Measurements from ENCODE around the gene CREB5. TPM values are rescaled to one million over a fixed set of nuclear protein-coding genes. Genes with fewer than 3 reads are reported as not detected.

CREB5 gene
- total and polyA plus RNA-seq, 2 donors (not counting 3 experiments of a cell fraction or from before 2014, with no cell fraction given) = 19.6 to 28.4 TPM

- Histone ChIP-seq H3K36me3 (ENCODE audit: control insufficient read depth in 2 of 2, extremely low read depth in 1 of 2, insufficient read depth in 2 of 2, low read length in 2 of 2) (no peaks in the 10 kb centered on the region), H3K9ac (replicated peaks; ENCODE audit: extremely low read depth, insufficient read depth, low read length) (no peak overlapping the region), H3K79me2 (ENCODE audit: control insufficient read depth, insufficient read depth, low read length) (no peaks in the 10 kb centered on the region), H2AFZ (ENCODE audit: low read depth, low read length) (no peak overlapping the region), H3K27ac (ENCODE audit: insufficient read depth, low read depth, low read length) (no peak overlapping the region), H3K4me3 (replicated peaks in 1 of 3; ENCODE audit: insufficient read depth in 1 of 3, low read depth in 1 of 3, low read length in 3 of 3) (no peak overlapping the region), H3K9me1 (replicated peaks; ENCODE audit: control insufficient read depth, extremely low read depth, insufficient read depth, low read length) (no peaks in the 10 kb centered on the region), H3K27me3 (ENCODE audit: control insufficient read depth in 2 of 2, insufficient read depth in 2 of 2, low read length in 2 of 2) (peaks cover 11 to 12% of the 10 kb centered on the region in 2 experiments), H3K9me3 (replicated peaks; ENCODE audit: control insufficient read depth, insufficient read depth, low read length) (no peaks in the 10 kb centered on the region), H4K20me1 (replicated peaks; ENCODE audit: control insufficient read depth, extremely low read depth, insufficient read depth, low read length) (no peaks in the 10 kb centered on the region), H3K4me2 (ENCODE audit: insufficient read depth, low read length) (no peak overlapping the region), H3K4me1 (ENCODE audit: control insufficient read depth, extremely low read depth, insufficient read depth, low read length) (no peaks in the 10 kb centered on the region)
- no TSS peak for BruUV-seq (replicated peaks)
- CTCF ChIA-PET = interaction anchor here (1.5 kb wide), 1 partner anchor 14 kb away, joined by 3 read pairs; no protein-coding TSS in a partner anchor
- no peak for TF ChIP-seq JUN (IDR thresholded peaks at IDR 0.05; ENCODE audit: borderline replicate concordance, insufficient read depth, insufficient read length, low read depth)
- no peak for TF ChIP-seq MYC (IDR thresholded peaks at IDR 0.05; ENCODE audit: low read depth, low read length)
- no peak for TF ChIP-seq FOS (IDR thresholded peaks at IDR 0.05; ENCODE audit: borderline replicate concordance, insufficient read depth, low read length)
- no peak for TF ChIP-seq GATA2 (IDR thresholded peaks at IDR 0.05; ENCODE audit: insufficient read depth, insufficient read length, low read depth, low read length)
- no peak for TF ChIP-seq POLR2AphosphoS5 (IDR thresholded peaks at IDR 0.05; ENCODE audit: insufficient read depth, low read depth, low read length)
- TF ChIP-seq EZH2 (IDR thresholded peaks at IDR 0.05; ENCODE audit: borderline replicate concordance, low read depth, low read length, severe bottlenecking) = no peak
- no peak for TF ChIP-seq MAX (IDR thresholded peaks at IDR 0.05; ENCODE audit: insufficient read depth, insufficient read length)
- TF ChIP-seq POLR2A (IDR thresholded peaks at IDR 0.05; ENCODE audit: low read depth, low read length) = no peak
- no peak for TF ChIP-seq CTCF (IDR thresholded peaks at IDR 0.05; ENCODE audit: extremely low read depth in 1 of 2, insufficient read depth in 1 of 2, low read depth in 1 of 2, low read length in 2 of 2)
- intact Hi-C loops (cut with micrococcal nuclease) (no loop called here), dilution Hi-C loops (cut with MboI; ENCODE audit: extremely low pct_ligation_motif_present, low sequenced_read_pairs) (no loop called here)
- DNase-seq (ENCODE audit: low read depth, low spot score) (no peak), FAIRE-seq (no peak)
- POLR2A ChIA-PET = no interaction called here
Observed at GRCh38 chr7:28845106-28845505, 432.8 kb downstream of the CREB5 start.

All from endothelial cell of umbilical vein (primary cell).